Measurements from ENCODE around the gene IL17RD.

GRCh38 chr3:57128826-57129667 is 36.1 kb downstream of the IL17RD start:
- TF ChIP-seq CTCF (IDR thresholded peaks at IDR 0.05) = no peak
- no peak for TF ChIP-seq POLR2A (IDR thresholded peaks at IDR 0.05)
- no peak for TF ChIP-seq POLR2AphosphoS5 (IDR thresholded peaks at IDR 0.05)
- no peak for TF ChIP-seq EP300 (IDR thresholded peaks at IDR 0.05)
